Measurements from ENCODE around the gene LPP.

- no peak for TF ChIP-seq POLR2A (IDR thresholded peaks at IDR 0.05; ENCODE audit: low read length)
- no peak for TF ChIP-seq GATA1 (IDR thresholded peaks at IDR 0.05; ENCODE audit: low read depth, low read length)
These were observed 728.1 kb downstream of the LPP start for GRCh38 chr3:188881954-188882641.
